Stimulated activated CD8-positive, alpha-beta memory T cell treated with anti-CD3 and anti-CD28 coated beads, Interleukin-7, amount 100 ng/mL, for 4 hours (primary cell): ENCODE results near the gene PPP4R2.
"Not testable (repeated sequence)": the region's sequence is repeated elsewhere in the genome, so short reads cannot be mapped to it uniquely, and the experiment has no call there.

Experiments used
- DNase-seq, 2 donors: peaks; one replicate each; pipeline ENCODE4 v3.0.0-alpha.2; 2020; ENCODE audit warnings: low read depth in 2 of 2

The PPP4R2 gene

GRCh38 chr3:73024836-73025235 lies 28.2 kb downstream of the PPP4R2 start:
- DNase-seq = no peak

GRCh38 chr3:73026111-73026759 lies 29.6 kb downstream of the PPP4R2 start:
- no peak for DNase-seq

DNA sequence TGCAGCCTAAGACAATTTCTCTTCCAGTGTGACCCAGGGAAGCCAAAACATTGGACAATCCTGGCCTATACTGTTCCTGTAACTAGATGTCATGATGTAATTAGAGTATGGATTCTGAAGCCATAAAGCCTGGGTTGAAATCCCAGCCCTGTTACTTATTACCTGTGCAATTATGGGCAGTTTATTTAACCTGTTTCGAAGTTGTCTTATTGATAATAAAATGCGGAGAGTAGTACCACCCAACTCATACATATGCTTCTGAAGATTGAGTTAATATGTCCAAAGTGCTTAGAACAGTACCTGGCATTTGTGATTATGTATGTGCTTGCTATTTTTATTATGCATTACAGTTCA lies 30.1 kb downstream of the PPP4R2 start:
- DNase-seq = no peak

GRCh38 chr3:73028803-73029202 lies 32.2 kb downstream of the PPP4R2 start:
- DNase-seq = no peak

DNA sequence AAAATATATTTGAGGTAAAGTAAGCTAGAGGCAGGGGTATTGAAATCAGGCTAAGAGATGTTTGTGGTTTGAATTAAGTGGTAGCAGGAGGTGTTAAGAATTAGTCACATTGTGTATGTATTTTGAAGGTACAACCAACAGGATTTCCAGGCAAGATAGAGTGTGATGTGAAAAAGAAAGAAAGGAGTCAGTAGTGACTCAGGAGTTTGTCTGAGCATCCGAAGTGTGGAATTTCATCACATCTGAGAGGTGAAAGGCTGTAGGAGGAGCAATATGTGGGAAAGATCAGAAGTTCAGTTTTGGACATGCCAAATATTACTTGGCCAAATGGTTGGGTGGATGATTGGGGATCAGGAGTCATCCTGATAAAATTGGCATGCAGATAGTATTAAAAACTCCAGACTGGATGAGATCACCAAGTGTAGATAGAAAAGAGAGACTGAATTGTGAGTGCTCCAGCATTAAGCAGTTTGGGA lies 32.7 kb downstream of the PPP4R2 start:
- no peak for DNase-seq

GRCh38 chr3:73030073-73030597 lies 33.5 kb downstream of the PPP4R2 start:
- DNase-seq = no peak

- DNase-seq = no peak
Observed at GRCh38 chr3:73031573-73032103, 35.0 kb downstream of the PPP4R2 start.

DNA sequence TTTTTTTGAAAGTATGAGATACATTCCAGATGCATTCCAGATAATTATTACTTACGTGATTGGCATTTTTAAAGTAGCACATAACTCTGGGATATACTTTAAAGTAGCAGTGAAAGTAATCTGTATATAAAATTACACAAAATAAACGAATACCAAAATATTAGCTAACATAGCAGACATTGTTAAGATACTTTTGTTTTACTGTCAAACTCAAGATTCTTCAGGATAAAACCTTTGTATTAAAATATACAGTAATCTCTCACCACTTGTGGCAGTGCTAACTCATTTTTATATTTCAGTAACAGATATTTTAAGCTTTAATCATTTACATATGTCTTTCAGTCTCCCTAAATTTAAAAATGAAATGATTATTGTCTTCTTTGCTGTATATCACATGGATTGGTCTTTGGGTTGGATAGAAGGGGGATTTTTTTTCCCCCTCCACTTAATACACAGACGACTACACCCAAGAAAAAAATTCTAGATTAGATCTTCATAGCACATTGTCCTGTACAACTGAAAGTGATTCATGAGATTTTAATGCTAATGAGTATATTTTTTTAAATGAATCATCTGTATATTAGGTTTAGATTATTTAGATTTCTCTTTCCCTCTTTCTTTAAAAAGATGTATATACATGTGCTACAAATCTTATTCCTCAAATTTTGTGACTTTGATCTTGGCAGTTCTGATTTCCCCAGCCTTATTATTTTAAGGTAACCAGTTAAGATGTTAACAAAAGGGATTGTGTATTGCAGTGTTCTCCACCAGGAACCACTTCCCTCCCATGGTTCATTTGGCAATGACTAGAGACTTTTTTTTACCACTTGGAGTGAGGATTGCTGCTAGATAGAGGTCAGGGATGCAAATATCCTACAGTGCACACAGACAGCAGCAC lies 40.3 kb downstream of the PPP4R2 start:
- DNase-seq = no peak

- DNase-seq = no peak
Observed at GRCh38 chr3:73041537-73041936, 44.9 kb downstream of the PPP4R2 start.

DNA sequence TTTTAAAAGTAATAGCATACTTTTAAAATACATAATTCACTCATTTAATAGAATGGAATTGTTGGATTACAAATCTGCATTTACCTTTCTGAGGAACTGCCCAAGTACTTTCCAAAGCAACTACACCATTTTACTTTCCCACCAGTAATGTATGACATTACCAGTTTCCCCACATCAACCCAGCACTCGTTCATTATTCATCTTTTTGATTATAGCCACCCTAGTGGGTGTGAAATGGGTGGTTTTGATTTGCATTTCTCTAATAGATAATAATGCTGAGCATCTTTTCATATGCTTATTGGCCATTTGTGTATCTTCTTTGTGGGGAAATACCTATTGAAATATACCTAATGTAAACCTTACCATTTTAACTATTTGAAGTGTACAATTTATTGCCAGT lies 46.8 kb downstream of the PPP4R2 start:
- DNase-seq = no peak

GRCh38 chr3:73045391-73045790 lies 48.8 kb downstream of the PPP4R2 start:
- DNase-seq = no peak

DNA sequence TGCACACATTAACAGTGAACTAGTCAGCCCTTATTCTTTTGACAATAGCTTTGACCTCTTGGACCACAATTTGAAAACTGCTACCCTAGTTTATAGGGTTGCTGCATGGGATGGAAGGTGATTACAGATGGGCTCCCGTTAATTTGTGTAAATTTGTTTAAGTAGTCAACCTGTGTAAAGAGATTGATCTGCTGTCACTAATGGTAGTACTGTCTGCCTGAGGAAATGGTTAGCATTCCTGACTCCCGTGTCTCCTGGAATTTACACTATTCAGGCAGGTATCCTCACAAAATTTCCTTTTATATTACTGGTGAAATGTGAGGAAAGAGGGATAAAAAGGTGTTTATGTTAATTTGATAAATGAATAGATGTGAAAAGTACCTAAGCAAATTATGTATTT lies 49.6 kb downstream of the PPP4R2 start:
- no peak for DNase-seq

- DNase-seq = no peak
Observed at GRCh38 chr3:73049319-73049718, 52.7 kb downstream of the PPP4R2 start.

- DNase-seq = no peak
Observed at GRCh38 chr3:73052857-73053256, 56.2 kb downstream of the PPP4R2 start.

GRCh38 chr3:73055583-73055982 lies 59.0 kb downstream of the PPP4R2 start:
- DNase-seq = no peak

- no peak for DNase-seq
Observed at GRCh38 chr3:73056014-73056844, 59.6 kb downstream of the PPP4R2 start.

- DNase-seq = no peak
Observed at GRCh38 chr3:73056845-73057150, 60.2 kb downstream of the PPP4R2 start.

- no peak for DNase-seq
Observed at GRCh38 chr3:73060302-73060723, 63.7 kb downstream of the PPP4R2 start.

DNA sequence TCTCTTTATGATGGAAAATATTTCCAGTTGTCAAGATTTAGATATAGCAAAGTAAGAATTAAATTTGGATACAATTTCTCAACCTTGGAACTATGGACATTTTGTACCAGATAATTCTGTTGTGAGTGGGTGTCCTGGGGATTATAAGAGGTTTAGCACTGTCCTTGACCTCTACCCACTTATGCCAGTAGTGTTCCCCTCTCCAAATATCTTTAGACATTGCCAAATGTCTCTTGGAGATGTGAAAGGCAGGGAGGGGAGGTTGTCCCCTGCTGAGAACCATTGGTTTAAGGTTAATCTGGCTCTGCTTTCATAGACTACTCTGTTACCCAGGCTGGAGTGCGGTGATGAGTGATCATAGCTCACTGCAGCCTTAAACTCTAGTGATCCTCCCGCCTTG lies 64.8 kb downstream of the PPP4R2 start, which contains the start of gene EBLN2:
TSS of gene EBLN2 (plus strand) at position 244 of the 400 bp plus-strand sequence. CDS start 423 bp downstream, outside the sequence.
- DNase-seq = no peak

DNA sequence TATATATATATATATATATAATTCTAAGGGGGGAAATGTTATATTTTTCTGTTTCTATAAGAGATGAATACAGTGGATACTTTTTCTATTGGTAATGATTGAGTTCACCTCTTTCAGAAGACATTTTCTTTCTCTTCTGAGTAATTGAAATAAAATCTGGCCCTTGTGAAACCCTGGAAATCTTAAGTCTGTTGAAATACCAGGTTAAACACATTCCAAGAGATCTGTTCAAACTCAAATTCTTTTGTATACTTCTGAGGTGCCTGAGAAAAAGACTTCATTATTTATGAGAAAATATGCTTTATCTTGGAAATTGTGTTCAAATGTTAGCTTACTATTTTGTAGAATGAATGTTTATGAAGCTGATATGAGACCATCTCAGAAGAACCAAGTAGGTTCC lies 69.6 kb downstream of the PPP4R2 start:
- DNase-seq = not testable (repeated sequence)

GRCh38 chr3:73068419-73068818 lies 71.8 kb downstream of the PPP4R2 start:
- no peak for DNase-seq

GRCh38 chr3:73069187-73069586 lies 72.6 kb downstream of the PPP4R2 start:
- no peak for DNase-seq
